CD14-positive monocyte (primary cell): ENCODE measurements around the gene USP25. TPM values are rescaled to one million over a fixed set of nuclear protein-coding genes. Genes with fewer than 3 reads are reported as not detected.

Experiments used
- DNase-seq, 3 donors: peaks; one replicate each; pipeline ENCODE4 v3.0.0-alpha.2; 2011 to 2022
- H2AFZ ChIP-seq: 2 replicates; pipeline ENCODE4 v1.6.0; 2012; ENCODE audit warnings: mild to moderate bottlenecking, low read depth, low read length, inconsistent platforms; ENCODE audit not compliant: insufficient read depth, poor library complexity, severe bottlenecking
- H3K27ac ChIP-seq, 2 donors: 1 replicate in 1 of 2; 2 replicates in 1 of 2; pipeline ENCODE4 v1.5.1; 2012 to 2013; ENCODE audit warnings: low read length in 2 of 2, control low read depth in 1 of 2, inconsistent platforms in 1 of 2, low read depth in 1 of 2, mild to moderate bottlenecking in 1 of 2
- H3K27me3 ChIP-seq, 2 donors: one replicate each; pipeline versions ENCODE4 v1.6.0 to v1.6.1; 2011 to 2013; ENCODE audit warnings: low read length in 2 of 2; ENCODE audit not compliant: control insufficient read depth in 2 of 2, insufficient read depth in 2 of 2
- H3K36me3 ChIP-seq, 2 donors: replicated peaks in 1 of 2; 1 replicate in 1 of 2; 2 replicates in 1 of 2; pipeline versions ENCODE4 v1.5.1 to v1.6.1; 2012 to 2013; ENCODE audit warnings: low read length in 2 of 2, control low read depth in 1 of 2, inconsistent platforms in 1 of 2, mild to moderate bottlenecking in 1 of 2; ENCODE audit not compliant: insufficient read depth in 2 of 2, control insufficient read depth in 1 of 2
- H3K4me1 ChIP-seq, 2 donors: 1 replicate in 1 of 2; 2 replicates in 1 of 2; pipeline versions ENCODE4 v1.5.1 to v1.6.1; 2012 to 2013; ENCODE audit warnings: low read length in 2 of 2, control low read depth in 1 of 2, inconsistent platforms in 1 of 2, mild to moderate bottlenecking in 1 of 2, moderate library complexity in 1 of 2; ENCODE audit not compliant: insufficient read depth in 2 of 2, control insufficient read depth in 1 of 2
- H3K4me2 ChIP-seq: replicated peaks from 2 replicates; pipeline ENCODE3; 2012; ENCODE audit warnings: low read length, moderate library complexity, mild to moderate bottlenecking; ENCODE audit not compliant: poor library complexity, severe bottlenecking; ENCODE audit errors: extremely low read depth
- H3K4me3 ChIP-seq, 3 experiments: fragments of 200-600 bp in 1 of 3; sonication (generic) in 1 of 3; replicated peaks in 1 of 3; 1 replicate in 2 of 3; 2 replicates in 1 of 3; pipeline ENCODE4 v1.5.1; 2011 to 2013; ENCODE audit warnings: low read length in 3 of 3, mild to moderate bottlenecking in 3 of 3, control low read depth in 2 of 3, low read depth in 2 of 3, inconsistent platforms in 1 of 3, moderate library complexity in 1 of 3
- H3K79me2 ChIP-seq: 2 replicates; pipeline ENCODE4 v1.6.0; 2012; ENCODE audit warnings: mild to moderate bottlenecking, control low read depth, inconsistent platforms, low read length, moderate library complexity; ENCODE audit not compliant: insufficient read depth
- H3K9ac ChIP-seq: 2 replicates; pipeline ENCODE4 v1.6.0; 2017; ENCODE audit warnings: low read length, mild to moderate bottlenecking; ENCODE audit not compliant: insufficient read depth, poor library complexity, severe bottlenecking
- H3K9me3 ChIP-seq, 2 donors: replicated peaks in 1 of 2; 1 replicate in 1 of 2; 2 replicates in 1 of 2; pipeline versions ENCODE4 v1.5.1 to v1.6.1; 2012 to 2013; ENCODE audit warnings: low read length in 2 of 2, control low read depth in 1 of 2; ENCODE audit not compliant: control insufficient read depth in 1 of 2, insufficient read depth in 1 of 2
- H4K20me1 ChIP-seq: 2 replicates; pipeline ENCODE4 v1.6.0; 2012; ENCODE audit warnings: mild to moderate bottlenecking, low read length, control low read depth, moderate library complexity; ENCODE audit not compliant: insufficient read depth
- H3K27ac Mint-ChIP-seq, 7 donors: one replicate each; pipeline ENCODE4 v1.8.0; 2020; ENCODE audit warnings: mild to moderate bottlenecking in 7 of 7, mixed read lengths in 7 of 7, moderate library complexity in 6 of 7, inconsistent platforms in 2 of 7
- H3K27me3 Mint-ChIP-seq, 3 donors: one replicate each; pipeline ENCODE4 v1.8.0; 2021 to 2022; ENCODE audit warnings: low read depth in 3 of 3, mild to moderate bottlenecking in 3 of 3, mixed read lengths in 3 of 3, moderate library complexity in 3 of 3, inconsistent platforms in 1 of 3
- H3K36me3 Mint-ChIP-seq, 2 donors: one replicate each; pipeline ENCODE4 v1.8.0; 2020; ENCODE audit warnings: mixed read lengths in 2 of 2, inconsistent platforms in 1 of 2, mild to moderate bottlenecking in 1 of 2
- H3K4me1 Mint-ChIP-seq: one replicate; pipeline ENCODE4 v1.8.0; 2020; ENCODE audit warnings: mild to moderate bottlenecking, mixed read lengths
- H3K4me3 Mint-ChIP-seq, 2 donors: one replicate each; pipeline ENCODE4 v1.8.0; 2020; ENCODE audit warnings: mild to moderate bottlenecking in 2 of 2, mixed read lengths in 2 of 2, moderate library complexity in 1 of 2
- H3K9me3 Mint-ChIP-seq, 7 donors: one replicate each; pipeline ENCODE4 v1.8.0; 2020 to 2022; ENCODE audit warnings: mixed read lengths in 7 of 7, mild to moderate bottlenecking in 6 of 7, moderate library complexity in 6 of 7, inconsistent platforms in 2 of 7
- CTCF ChIP-seq: fragments of 200-600 bp; IDR thresholded peaks from one replicate; pipeline ENCODE4 v1.8.0; 2022; ENCODE audit warnings: antibody characterized with exemption, mild to moderate bottlenecking
- WGBS: methylation state at CpG from one replicate; pipeline ENCODE4 v1.1.5; 2013; ENCODE audit warnings: missing lambda C conversion rate; ENCODE audit not compliant: insufficient coverage; 5-methylcytosine and 5-hydroxymethylcytosine counted together
- intact Hi-C, 2 donors: fragments of 100-400 bp; cut with micrococcal nuclease; formaldehyde crosslinking; loops; one replicate each; pipeline versions ENCODE4 v1.15.0 to v1.15.1; 2023
- polyA plus RNA-seq, 3 donors: library from polyadenylated mRNA; depleted of rRNA in 1 of 3; unstranded in 2 of 3; stranded (reverse) in 1 of 3; fragments of 300-500 nt in 2 of 3; fragments of >200 nt in 1 of 3; fragmentation: Illumina TruSeq in 2 of 3; gene quantifications; 1 replicate in 2 of 3; 2 replicates in 1 of 3; pipeline ENCODE4 v1.2.3, GENCODE V29; 2012 to 2021

Gene USP25
- polyA plus RNA-seq, 3 donors: 7.2 to 15.6 (median 9.6) TPM

GRCh38 chr21:15729346-15729673 lies 472 bp upstream of the USP25 start:
- no peak for TF ChIP-seq CTCF
- no peaks in the 10 kb centered on the region for H3K27me3 ChIP-seq
- H2AFZ ChIP-seq: peak overlapping the region; percentile 90
- peaks cover 27% of the 10 kb centered on the region for H3K4me1 Mint-ChIP-seq
- no peaks in the 10 kb centered on the region for H3K36me3 Mint-ChIP-seq
- peaks cover 37% of the 10 kb centered on the region for H4K20me1 ChIP-seq
- no peaks in the 10 kb centered on the region for H3K9me3 ChIP-seq
- H3K79me2 ChIP-seq: peaks cover 41% of the 10 kb centered on the region
- peak overlapping the region in 4 of 7 donors; percentile 15 to 87 (median 62) for H3K27ac Mint-ChIP-seq
- H3K9ac ChIP-seq: peak overlapping the region; percentile 39
- peaks cover 22 to 34% of the 10 kb centered on the region in 2 donors for H3K4me1 ChIP-seq
- H3K9me3 Mint-ChIP-seq: no peaks in the 10 kb centered on the region
- H3K4me3 Mint-ChIP-seq: peak overlapping the region; percentile 74 to 78
- no peaks in the 10 kb centered on the region for H3K36me3 ChIP-seq
- no peaks in the 10 kb centered on the region for H3K27me3 Mint-ChIP-seq
- peak overlapping the region; percentile 92 for H3K4me2 ChIP-seq
- H3K27ac ChIP-seq: peak overlapping the region; percentile 29 to 69
- H3K4me3 ChIP-seq: peak overlapping the region; percentile 48 to 98 (median 90)
- intact Hi-C loops: loop anchor here (2.0 to 5.0 kb wide), 2 partner anchors 42 to 45 kb away; no protein-coding TSS in a partner anchor
- no peak for DNase-seq
- WGBS: 0% methylated on average over 8 of the region's 11 CpGs

GRCh38 chr21:15730484-15731242 lies 881 bp downstream of the USP25 start:
- peaks cover 50% of the 10 kb centered on the region for H4K20me1 ChIP-seq
- no peaks in the 10 kb centered on the region for H3K36me3 Mint-ChIP-seq
- peak overlapping the region; percentile 88 to 92 (median 91) for H3K27ac Mint-ChIP-seq
- intact Hi-C loops: loop anchor here in 1 of 2 donors (5.0 kb wide), 1 partner anchor 1348 kb away; the partner anchor contains the start of gene HSPA13
- H3K79me2 ChIP-seq: peaks cover 54% of the 10 kb centered on the region
- peak overlapping the region; percentile 97 for H3K4me2 ChIP-seq
- TF ChIP-seq CTCF: no peak
- H3K9ac ChIP-seq: peak overlapping the region; percentile 80
- no peaks in the 10 kb centered on the region for H3K9me3 ChIP-seq
- H3K27me3 ChIP-seq: no peaks in the 10 kb centered on the region
- peak overlapping the region; percentile 86 to 95 for H3K4me3 Mint-ChIP-seq
- peaks cover 36% of the 10 kb centered on the region for H3K4me1 Mint-ChIP-seq
- no peaks in the 10 kb centered on the region for H3K36me3 ChIP-seq
- peaks cover 30 to 41% of the 10 kb centered on the region in 2 donors for H3K4me1 ChIP-seq
- H3K9me3 Mint-ChIP-seq: no peaks in the 10 kb centered on the region
- peak overlapping the region; percentile 64 to 85 for H3K27ac ChIP-seq
- no peak for DNase-seq
- no peaks in the 10 kb centered on the region for H3K27me3 Mint-ChIP-seq
- H2AFZ ChIP-seq: peak overlapping the region; percentile 68
- 0% methylated on average over 13 of the region's 30 CpGs for WGBS
- peak overlapping the region; percentile 77 to 98 (median 90) for H3K4me3 ChIP-seq
